Osteoblast (primary cell): ENCODE results near the gene SMNDC1. TPM values are rescaled to one million over a fixed set of nuclear protein-coding genes. Genes with fewer than 3 reads are reported as not detected.
"Not testable (repeated sequence)": the region's sequence is repeated elsewhere in the genome, so short reads cannot be mapped to it uniquely, and the experiment has no call there.

Source experiments
- DNase-seq: peaks from one replicate; pipeline ENCODE4 v3.0.0; 2011; ENCODE audit warnings: low spot score, mixed read lengths; ENCODE audit not compliant: insufficient read length; ENCODE audit errors: missing footprints
- H2AFZ ChIP-seq: 2 replicates; pipeline ENCODE4 v1.6.0; 2011; ENCODE audit warnings: mild to moderate bottlenecking, low read length
- H3K27ac ChIP-seq: 2 replicates; pipeline ENCODE4 v1.5.1; 2011; ENCODE audit warnings: mild to moderate bottlenecking, low read depth, low read length, moderate library complexity
- H3K27me3 ChIP-seq: 2 replicates; pipeline ENCODE4 v1.6.0; 2012; ENCODE audit warnings: mild to moderate bottlenecking, control low read depth, inconsistent platforms, low read length, moderate library complexity; ENCODE audit not compliant: insufficient read depth
- H3K36me3 ChIP-seq: 2 replicates; pipeline ENCODE4 v1.5.1; 2011; ENCODE audit warnings: mild to moderate bottlenecking, low read length, control low read depth, moderate library complexity; ENCODE audit not compliant: insufficient read depth
- H3K4me1 ChIP-seq: 2 replicates; pipeline ENCODE4 v1.5.1; 2011; ENCODE audit warnings: mild to moderate bottlenecking, low read length, control low read depth, moderate library complexity; ENCODE audit not compliant: insufficient read depth
- H3K4me2 ChIP-seq: 2 replicates; pipeline ENCODE4 v1.6.0; 2011; ENCODE audit warnings: mild to moderate bottlenecking, low read length; ENCODE audit not compliant: insufficient read depth
- H3K4me3 ChIP-seq: fragments of 200-600 bp; sonication (generic); 3 replicates; pipeline ENCODE4 v1.5.1; 2012; ENCODE audit warnings: mild to moderate bottlenecking, low read length, inconsistent platforms; ENCODE audit not compliant: insufficient read depth
- H3K79me2 ChIP-seq: 2 replicates; pipeline ENCODE4 v1.6.0; 2012; ENCODE audit warnings: mild to moderate bottlenecking, low read length, control low read depth, inconsistent platforms; ENCODE audit not compliant: insufficient read depth
- H3K9me3 ChIP-seq: 2 replicates; pipeline ENCODE4 v1.5.1; 2011; ENCODE audit warnings: low read depth, low read length, control low read depth
- H4K20me1 ChIP-seq: 2 replicates; pipeline ENCODE4 v1.6.0; 2012; ENCODE audit warnings: mild to moderate bottlenecking, low read length, control low read depth; ENCODE audit not compliant: insufficient read depth
- total RNA-seq: library from RNA; depleted of rRNA; stranded (reverse); fragments of >200 nt; gene quantifications from 2 replicates; pipeline ENCODE4 v1.2.3, GENCODE V29; 2012
- TF ChIP-seq, protein P1 (sequence below): IDR thresholded peaks from 2 replicates; pipeline ENCODE4 v1.5.1; 2011; ENCODE audit warnings: mild to moderate bottlenecking, low read depth, low read length, moderate library complexity; ENCODE audit errors: extremely low read depth

The SMNDC1 gene
- total RNA-seq, 1 donor, result 6.9 TPM

GRCh38 chr10:110258542-110258941 is 46.2 kb downstream of the SMNDC1 start:
- Histone ChIP-seq H3K27me3 (no peaks in the 10 kb centered on the region), H3K4me1 (no peaks in the 10 kb centered on the region), H3K4me2 (no peak overlapping the region), H3K9me3 (no peaks in the 10 kb centered on the region), H4K20me1 (no peaks in the 10 kb centered on the region), H2AFZ (no peak overlapping the region), H3K27ac (no peak overlapping the region), H3K79me2 (no peaks in the 10 kb centered on the region), H3K36me3 (no peaks in the 10 kb centered on the region), H3K4me3 (no peak overlapping the region)
- TF ChIP-seq, protein P1, sequence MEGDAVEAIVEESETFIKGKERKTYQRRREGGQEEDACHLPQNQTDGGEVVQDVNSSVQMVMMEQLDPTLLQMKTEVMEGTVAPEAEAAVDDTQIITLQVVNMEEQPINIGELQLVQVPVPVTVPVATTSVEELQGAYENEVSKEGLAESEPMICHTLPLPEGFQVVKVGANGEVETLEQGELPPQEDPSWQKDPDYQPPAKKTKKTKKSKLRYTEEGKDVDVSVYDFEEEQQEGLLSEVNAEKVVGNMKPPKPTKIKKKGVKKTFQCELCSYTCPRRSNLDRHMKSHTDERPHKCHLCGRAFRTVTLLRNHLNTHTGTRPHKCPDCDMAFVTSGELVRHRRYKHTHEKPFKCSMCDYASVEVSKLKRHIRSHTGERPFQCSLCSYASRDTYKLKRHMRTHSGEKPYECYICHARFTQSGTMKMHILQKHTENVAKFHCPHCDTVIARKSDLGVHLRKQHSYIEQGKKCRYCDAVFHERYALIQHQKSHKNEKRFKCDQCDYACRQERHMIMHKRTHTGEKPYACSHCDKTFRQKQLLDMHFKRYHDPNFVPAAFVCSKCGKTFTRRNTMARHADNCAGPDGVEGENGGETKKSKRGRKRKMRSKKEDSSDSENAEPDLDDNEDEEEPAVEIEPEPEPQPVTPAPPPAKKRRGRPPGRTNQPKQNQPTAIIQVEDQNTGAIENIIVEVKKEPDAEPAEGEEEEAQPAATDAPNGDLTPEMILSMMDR, result no peak
- no peak for DNase-seq

DNA sequence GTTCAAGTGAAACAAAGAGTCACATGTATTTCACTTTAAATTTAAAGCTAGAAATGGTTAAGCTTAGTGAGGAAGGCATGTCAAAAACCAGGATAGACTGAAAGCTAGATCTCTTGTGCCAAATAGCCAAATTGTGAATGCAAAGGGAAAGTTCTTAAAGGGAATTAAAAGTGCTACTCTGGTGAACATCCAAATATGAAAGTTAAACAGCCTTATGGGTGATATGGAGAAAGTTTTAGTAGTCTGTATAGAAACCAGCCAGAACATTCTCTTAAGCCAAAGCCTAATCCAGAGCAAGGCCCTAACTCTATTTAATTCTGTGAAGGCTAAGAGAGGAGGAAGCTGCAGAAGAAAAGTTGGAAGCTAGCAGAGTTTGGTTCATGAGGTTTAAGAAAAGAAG is 50.3 kb downstream of the SMNDC1 start:
- H3K27ac ChIP-seq, result no peak overlapping the region
- H3K9me3 ChIP-seq, result no peaks in the 10 kb centered on the region
- no peak overlapping the region for H2AFZ ChIP-seq
- H3K36me3 ChIP-seq, result no peaks in the 10 kb centered on the region
- H3K4me3 ChIP-seq, result no peak overlapping the region
- H4K20me1 ChIP-seq, result no peaks in the 10 kb centered on the region
- H3K27me3 ChIP-seq, result no peaks in the 10 kb centered on the region
- TF ChIP-seq, protein P1, result no peak
- H3K4me2 ChIP-seq, result no peak overlapping the region
- no peaks in the 10 kb centered on the region for H3K4me1 ChIP-seq
- no peaks in the 10 kb centered on the region for H3K79me2 ChIP-seq
- no peak for DNase-seq

DNA sequence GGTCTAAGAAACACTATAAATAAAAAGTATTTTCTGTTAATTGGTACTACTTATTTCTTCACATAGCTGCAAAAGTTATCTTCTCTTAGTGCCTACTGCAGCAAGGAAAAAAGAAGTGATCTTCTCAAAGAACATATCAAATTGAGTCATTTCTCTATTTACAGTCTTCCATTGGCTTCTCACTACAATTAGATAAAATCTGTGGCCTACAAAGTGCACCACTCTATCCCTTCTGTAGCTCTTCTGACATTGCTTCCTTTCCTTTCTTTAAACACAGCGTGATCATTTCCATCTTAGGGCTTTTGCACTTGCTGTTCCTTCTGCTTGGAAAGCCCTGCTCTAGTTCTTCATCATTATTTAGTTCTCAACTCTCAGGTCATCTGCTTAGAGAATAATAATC is 52.6 kb downstream of the SMNDC1 start:
- Histone ChIP-seq H2AFZ (no peak overlapping the region), H3K27me3 (no peaks in the 10 kb centered on the region), H3K79me2 (no peaks in the 10 kb centered on the region), H3K4me3 (no peak overlapping the region), H3K36me3 (no peaks in the 10 kb centered on the region), H3K4me2 (no peak overlapping the region), H3K4me1 (no peaks in the 10 kb centered on the region), H3K9me3 (no peaks in the 10 kb centered on the region), H4K20me1 (no peaks in the 10 kb centered on the region), H3K27ac (no peak overlapping the region)
- TF ChIP-seq, protein P1, result no peak
- no peak for DNase-seq

- DNase-seq, H3K4me1 ChIP-seq: not testable (repeated sequence)
Observed at GRCh38 chr10:110251392-110251791, 53.3 kb downstream of the SMNDC1 start.

GRCh38 chr10:110249489-110249888 is 55.2 kb downstream of the SMNDC1 start:
- H3K79me2 ChIP-seq, H2AFZ ChIP-seq, DNase-seq, H3K4me1 ChIP-seq, H3K27ac ChIP-seq, H3K36me3 ChIP-seq, H3K4me3 ChIP-seq, H3K4me2 ChIP-seq, H3K9me3 ChIP-seq, H3K27me3 ChIP-seq, H4K20me1 ChIP-seq: not testable (repeated sequence)

More at GRCh38 chr10:110251392-110251791, 53.3 kb downstream of the SMNDC1 start:
- H3K79me2 ChIP-seq, H3K9me3 ChIP-seq, H3K27ac ChIP-seq, H3K4me3 ChIP-seq, H3K27me3 ChIP-seq, H2AFZ ChIP-seq, H3K36me3 ChIP-seq, H3K4me2 ChIP-seq, H4K20me1 ChIP-seq: not testable (repeated sequence)

- not testable (repeated sequence) for H3K4me1 ChIP-seq, H3K4me3 ChIP-seq, DNase-seq, H2AFZ ChIP-seq, H3K79me2 ChIP-seq, H3K27me3 ChIP-seq, H3K36me3 ChIP-seq, H3K27ac ChIP-seq, H4K20me1 ChIP-seq, H3K4me2 ChIP-seq, H3K9me3 ChIP-seq
Observed at GRCh38 chr10:110247833-110248232, 56.9 kb downstream of the SMNDC1 start.
